Neural cell (in vitro differentiated cells): ENCODE results near the gene TMEM231. TPM values are rescaled to one million over a fixed set of nuclear protein-coding genes. Genes with fewer than 3 reads are reported as not detected.

Experiments
- H2AFZ ChIP-seq: fragments of 200-600, 300-800 bp; sonication (generic), shearing (Covaris generic); 2 replicates; pipeline ENCODE4 v1.6.0; 2014; ENCODE audit warnings: low read depth, mild to moderate bottlenecking, antibody characterized with exemption, low read length, moderate library complexity
- H3F3A ChIP-seq: fragments of 200-600 bp; shearing (Covaris generic); 2 replicates; pipeline ENCODE4 v1.6.1; 2016; ENCODE audit warnings: mild to moderate bottlenecking, moderate library complexity, mixed read lengths, antibody characterized with exemption, low read length; ENCODE audit not compliant: insufficient read depth, poor library complexity, severe bottlenecking
- H3K27ac ChIP-seq: fragments of 200-600, 300-800 bp; sonication (generic), shearing (Covaris generic); 2 replicates; pipeline ENCODE4 v1.5.1; 2014; ENCODE audit warnings: mild to moderate bottlenecking, low read length, moderate library complexity
- H3K27me3 ChIP-seq: fragments of 300-800, 200-600 bp; sonication (generic), shearing (Covaris generic); 2 replicates; pipeline ENCODE4 v1.6.0; 2014; ENCODE audit warnings: mild to moderate bottlenecking, low read depth, low read length, moderate library complexity; ENCODE audit not compliant: insufficient read depth
- H3K36me3 ChIP-seq: fragments of 300-800, 200-600 bp; sonication (generic), shearing (Covaris generic); 2 replicates; pipeline ENCODE4 v1.5.1; 2014; ENCODE audit warnings: mild to moderate bottlenecking, antibody characterized with exemption, low read length, moderate library complexity; ENCODE audit not compliant: insufficient read depth
- H3K4me2 ChIP-seq: fragments of 300-800, 200-600 bp; sonication (generic), shearing (Covaris generic); 2 replicates; pipeline ENCODE4 v1.6.0; 2014; ENCODE audit warnings: mild to moderate bottlenecking, low read length
- H3K4me3 ChIP-seq: fragments of 300-800, 200-600 bp; sonication (generic), shearing (Covaris generic); 2 replicates; pipeline ENCODE4 v1.5.1; 2014; ENCODE audit warnings: mild to moderate bottlenecking, low read length, moderate library complexity
- H3K79me2 ChIP-seq: fragments of 200-600 bp; shearing (Covaris generic); replicated peaks from 2 replicates; pipeline ENCODE4 v1.6.0; 2014; ENCODE audit warnings: mild to moderate bottlenecking, low read length, moderate library complexity; ENCODE audit not compliant: insufficient read depth
- H3K9ac ChIP-seq: fragments of 300-800, 200-600 bp; sonication (generic), shearing (Covaris generic); 2 replicates; pipeline ENCODE4 v1.6.1; 2016; ENCODE audit warnings: mild to moderate bottlenecking, low read length, mixed read lengths
- H3K9me2 ChIP-seq: fragments of 200-600 bp; shearing (Covaris generic); 2 replicates; pipeline ENCODE4 v1.6.1; 2016; ENCODE audit warnings: mild to moderate bottlenecking, low read length, mixed read lengths; ENCODE audit not compliant: insufficient read depth
- H3K9me3 ChIP-seq: fragments of 200-600, 300-800 bp; sonication (generic), shearing (Covaris generic); 2 replicates; pipeline ENCODE4 v1.6.1; 2016; ENCODE audit warnings: mild to moderate bottlenecking, mixed run types, low read length, moderate library complexity, mixed read lengths
- H4K20me1 ChIP-seq: fragments of 200-600 bp; shearing (Covaris generic); 2 replicates; pipeline ENCODE4 v1.6.1; 2016; ENCODE audit warnings: mild to moderate bottlenecking, mixed run types; ENCODE audit not compliant: insufficient read depth
- EP300 ChIP-seq: fragments of 450-650 bp; conservative IDR thresholded peaks from 2 replicates; pipeline ENCODE4 v1.6.1; 2014; ENCODE audit warnings: antibody characterized with exemption, mild to moderate bottlenecking, moderate library complexity; ENCODE audit not compliant: poor library complexity, severe bottlenecking
- EZH2 ChIP-seq: fragments of 200-600, 300-800 bp; shearing (Covaris generic), sonication (generic); IDR thresholded peaks from 2 replicates; pipeline ENCODE4 v1.6.1; 2014; ENCODE audit warnings: antibody characterized with exemption, low read length, borderline replicate concordance, mild to moderate bottlenecking; ENCODE audit not compliant: insufficient read depth, poor library complexity, severe bottlenecking
- MXI1 ChIP-seq: fragments of 450-650 bp; conservative IDR thresholded peaks from 2 replicates; pipeline ENCODE4 v1.6.1; 2014; ENCODE audit warnings: antibody characterized with exemption, mild to moderate bottlenecking; ENCODE audit not compliant: poor library complexity, severe bottlenecking
- POLR2AphosphoS5 ChIP-seq: IDR thresholded peaks from 2 replicates; pipeline ENCODE4 v1.6.1; 2012
- RAD21 ChIP-seq: fragments of 450-650 bp; conservative IDR thresholded peaks from 2 replicates; pipeline ENCODE4 v1.6.1; 2014; ENCODE audit warnings: antibody characterized with exemption, mild to moderate bottlenecking, moderate library complexity
- SMC3 ChIP-seq: fragments of 450-650 bp; conservative IDR thresholded peaks from 2 replicates; pipeline ENCODE4 v1.6.1; 2014; ENCODE audit warnings: antibody characterized with exemption, mild to moderate bottlenecking, moderate library complexity; ENCODE audit not compliant: poor library complexity
- TAF1 ChIP-seq: IDR thresholded peaks from 2 replicates; pipeline ENCODE4 v1.6.1; 2012; ENCODE audit warnings: low read depth
- polyA plus RNA-seq: library from polyadenylated mRNA; depleted of rRNA; stranded (reverse); fragments of >200 nt; gene quantifications from 2 replicates; pipeline ENCODE4 v1.2.3, GENCODE V29; 2014
- TF ChIP-seq, protein P1 (sequence below): IDR thresholded peaks from 2 replicates; pipeline ENCODE4 v1.6.1; 2012; ENCODE audit warnings: borderline replicate concordance
- TF ChIP-seq, protein P2 (sequence below): fragments of 450-650 bp; IDR thresholded peaks from 2 replicates; pipeline ENCODE4 v1.5.1; 2014; ENCODE audit warnings: antibody characterized with exemption, mild to moderate bottlenecking, moderate library complexity; ENCODE audit not compliant: poor library complexity, severe bottlenecking

The TMEM231 gene
- polyA plus RNA-seq, 1 donor from 2014 or later: 19.6 TPM

DNA sequence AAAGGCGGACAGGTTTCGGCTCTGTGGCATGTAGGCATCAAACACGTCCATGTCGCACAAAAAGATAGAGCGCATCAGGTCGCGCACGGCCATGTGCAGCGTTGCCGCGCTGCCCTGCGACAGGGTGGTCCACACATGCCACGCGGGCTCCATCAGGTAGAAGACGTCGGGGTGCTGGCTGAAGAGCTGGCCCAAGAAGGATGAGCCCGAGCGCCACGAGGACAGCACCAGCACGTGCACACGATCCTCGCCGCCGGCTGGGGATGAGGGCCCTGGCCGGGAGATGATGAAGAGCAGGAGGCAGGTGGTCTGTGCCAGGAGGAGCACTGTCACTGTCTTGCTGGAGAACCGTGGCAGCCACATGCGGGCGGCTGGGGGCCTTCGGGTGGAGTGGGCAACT is 26.1 kb downstream of the TMEM231 start:
- H3K79me2 ChIP-seq: no peaks in the 10 kb centered on the region
- no peaks in the 10 kb centered on the region for H3K9me2 ChIP-seq
- H4K20me1 ChIP-seq: no peaks in the 10 kb centered on the region
- H3K9ac ChIP-seq: no peak overlapping the region
- H2AFZ ChIP-seq: no peak overlapping the region
- TF ChIP-seq EZH2 (no peak), POLR2AphosphoS5 (no peak), RAD21 (no peak), MXI1 (no peak), SMC3 (no peak), EP300 (no peak), TAF1 (no peak)
- TF ChIP-seq, protein P1, sequence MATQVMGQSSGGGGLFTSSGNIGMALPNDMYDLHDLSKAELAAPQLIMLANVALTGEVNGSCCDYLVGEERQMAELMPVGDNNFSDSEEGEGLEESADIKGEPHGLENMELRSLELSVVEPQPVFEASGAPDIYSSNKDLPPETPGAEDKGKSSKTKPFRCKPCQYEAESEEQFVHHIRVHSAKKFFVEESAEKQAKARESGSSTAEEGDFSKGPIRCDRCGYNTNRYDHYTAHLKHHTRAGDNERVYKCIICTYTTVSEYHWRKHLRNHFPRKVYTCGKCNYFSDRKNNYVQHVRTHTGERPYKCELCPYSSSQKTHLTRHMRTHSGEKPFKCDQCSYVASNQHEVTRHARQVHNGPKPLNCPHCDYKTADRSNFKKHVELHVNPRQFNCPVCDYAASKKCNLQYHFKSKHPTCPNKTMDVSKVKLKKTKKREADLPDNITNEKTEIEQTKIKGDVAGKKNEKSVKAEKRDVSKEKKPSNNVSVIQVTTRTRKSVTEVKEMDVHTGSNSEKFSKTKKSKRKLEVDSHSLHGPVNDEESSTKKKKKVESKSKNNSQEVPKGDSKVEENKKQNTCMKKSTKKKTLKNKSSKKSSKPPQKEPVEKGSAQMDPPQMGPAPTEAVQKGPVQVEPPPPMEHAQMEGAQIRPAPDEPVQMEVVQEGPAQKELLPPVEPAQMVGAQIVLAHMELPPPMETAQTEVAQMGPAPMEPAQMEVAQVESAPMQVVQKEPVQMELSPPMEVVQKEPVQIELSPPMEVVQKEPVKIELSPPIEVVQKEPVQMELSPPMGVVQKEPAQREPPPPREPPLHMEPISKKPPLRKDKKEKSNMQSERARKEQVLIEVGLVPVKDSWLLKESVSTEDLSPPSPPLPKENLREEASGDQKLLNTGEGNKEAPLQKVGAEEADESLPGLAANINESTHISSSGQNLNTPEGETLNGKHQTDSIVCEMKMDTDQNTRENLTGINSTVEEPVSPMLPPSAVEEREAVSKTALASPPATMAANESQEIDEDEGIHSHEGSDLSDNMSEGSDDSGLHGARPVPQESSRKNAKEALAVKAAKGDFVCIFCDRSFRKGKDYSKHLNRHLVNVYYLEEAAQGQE: no peak
- TF ChIP-seq, protein P2, sequence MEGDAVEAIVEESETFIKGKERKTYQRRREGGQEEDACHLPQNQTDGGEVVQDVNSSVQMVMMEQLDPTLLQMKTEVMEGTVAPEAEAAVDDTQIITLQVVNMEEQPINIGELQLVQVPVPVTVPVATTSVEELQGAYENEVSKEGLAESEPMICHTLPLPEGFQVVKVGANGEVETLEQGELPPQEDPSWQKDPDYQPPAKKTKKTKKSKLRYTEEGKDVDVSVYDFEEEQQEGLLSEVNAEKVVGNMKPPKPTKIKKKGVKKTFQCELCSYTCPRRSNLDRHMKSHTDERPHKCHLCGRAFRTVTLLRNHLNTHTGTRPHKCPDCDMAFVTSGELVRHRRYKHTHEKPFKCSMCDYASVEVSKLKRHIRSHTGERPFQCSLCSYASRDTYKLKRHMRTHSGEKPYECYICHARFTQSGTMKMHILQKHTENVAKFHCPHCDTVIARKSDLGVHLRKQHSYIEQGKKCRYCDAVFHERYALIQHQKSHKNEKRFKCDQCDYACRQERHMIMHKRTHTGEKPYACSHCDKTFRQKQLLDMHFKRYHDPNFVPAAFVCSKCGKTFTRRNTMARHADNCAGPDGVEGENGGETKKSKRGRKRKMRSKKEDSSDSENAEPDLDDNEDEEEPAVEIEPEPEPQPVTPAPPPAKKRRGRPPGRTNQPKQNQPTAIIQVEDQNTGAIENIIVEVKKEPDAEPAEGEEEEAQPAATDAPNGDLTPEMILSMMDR: no peak
- no peak overlapping the region for H3K4me3 ChIP-seq
- H3K27me3 ChIP-seq: no peaks in the 10 kb centered on the region
- no peak overlapping the region for H3K27ac ChIP-seq
- no peaks in the 10 kb centered on the region for H3K36me3 ChIP-seq
- no peaks in the 10 kb centered on the region for H3K9me3 ChIP-seq
- H3K4me2 ChIP-seq: no peak overlapping the region
- H3F3A ChIP-seq: no peaks in the 10 kb centered on the region

DNA sequence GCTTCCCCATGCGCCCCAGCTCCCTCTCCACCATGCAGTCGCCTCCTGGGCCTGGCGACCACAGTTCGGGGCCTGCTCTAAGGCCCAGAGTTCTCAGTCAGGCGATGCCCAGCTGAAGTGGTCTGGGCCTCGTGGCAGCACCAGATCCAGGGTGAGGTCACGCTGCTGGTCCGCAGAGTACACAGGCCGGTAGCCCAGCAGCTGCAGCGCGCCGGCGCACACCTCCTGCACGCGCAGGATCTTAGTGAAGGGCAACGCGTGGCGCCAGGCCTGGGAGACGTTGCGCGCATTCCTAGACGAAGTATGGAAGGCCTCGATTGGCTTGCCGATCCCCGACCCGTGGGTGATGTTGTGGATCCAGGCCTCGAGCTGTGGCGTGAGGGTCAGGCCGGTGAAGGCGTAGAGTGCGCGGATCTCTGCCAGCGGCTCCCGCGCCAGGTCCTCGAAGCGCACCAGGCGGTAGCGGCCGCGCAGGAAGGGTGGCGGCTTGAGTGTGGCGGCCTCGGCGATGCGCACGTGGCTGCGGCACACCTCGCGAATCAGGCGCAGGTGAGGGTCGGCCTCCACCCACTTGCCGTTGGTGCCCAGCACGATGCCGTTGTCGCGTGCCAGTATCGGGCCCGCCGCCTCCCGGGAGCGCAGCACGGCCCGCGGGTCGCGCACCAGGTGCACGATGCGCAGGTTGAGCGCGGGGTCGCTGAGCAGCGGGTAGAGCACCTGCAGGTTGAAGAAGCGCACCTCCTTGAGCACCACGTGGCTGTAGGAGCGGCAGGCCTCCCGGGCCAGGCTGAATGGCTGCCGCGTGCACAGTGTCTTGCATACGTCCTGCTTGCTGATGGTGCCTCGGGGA is 26.8 kb downstream of the TMEM231 start:
- Histone ChIP-seq H3K9ac (no peak overlapping the region), H2AFZ (no peak overlapping the region), H3K4me3 (no peak overlapping the region), H3K36me3 (no peaks in the 10 kb centered on the region), H3F3A (no peaks in the 10 kb centered on the region), H3K9me2 (no peaks in the 10 kb centered on the region), H3K79me2 (no peaks in the 10 kb centered on the region), H3K9me3 (no peaks in the 10 kb centered on the region), H3K4me2 (no peak overlapping the region), H3K27ac (no peak overlapping the region), H3K27me3 (no peaks in the 10 kb centered on the region), H4K20me1 (no peaks in the 10 kb centered on the region)
- TF ChIP-seq POLR2AphosphoS5: no peak
- no peak for TF ChIP-seq TAF1
